ENCODE measurements around the gene SCN8A.

DNA sequence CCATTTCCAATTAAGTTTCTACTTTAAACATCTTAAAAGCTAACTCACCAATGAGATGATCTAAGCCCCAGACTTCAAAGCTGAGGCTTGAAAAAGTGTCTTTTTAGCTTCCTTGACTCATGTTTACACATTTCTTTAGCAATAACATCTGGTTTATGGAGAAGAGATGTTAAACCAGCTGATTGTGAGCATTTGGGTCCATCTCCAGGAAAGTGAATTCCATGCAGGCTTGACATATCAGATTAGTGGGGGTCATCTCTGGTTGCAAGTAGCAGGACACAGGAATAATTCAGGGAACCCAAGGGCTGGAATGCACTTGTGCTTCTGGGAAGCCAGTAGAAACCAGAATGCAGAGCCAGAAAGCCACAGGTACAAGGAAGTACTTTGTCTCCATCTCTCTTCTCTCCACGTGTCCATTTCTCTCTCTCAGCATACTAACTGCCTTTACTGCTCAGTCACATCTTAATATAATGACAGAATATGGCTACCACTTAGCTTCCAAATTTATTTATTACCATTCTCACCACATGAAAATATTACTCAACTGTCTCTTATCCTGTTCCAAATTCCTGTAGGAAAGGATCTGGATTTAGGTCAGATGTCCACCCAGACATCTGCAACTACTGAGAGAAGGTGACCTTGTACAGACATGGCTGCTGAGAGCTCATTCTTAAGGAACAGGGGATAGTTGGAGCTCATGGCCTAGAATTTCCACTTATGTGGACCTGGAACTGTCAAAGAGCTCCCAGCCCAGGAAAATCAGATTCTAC is 104.4 kb downstream of the SCN8A start:
- TF ChIP-seq POLR2AphosphoS5 (IDR thresholded peaks at IDR 0.05; ENCODE audit: low read depth) = no peak
- TF ChIP-seq, protein P1, sequence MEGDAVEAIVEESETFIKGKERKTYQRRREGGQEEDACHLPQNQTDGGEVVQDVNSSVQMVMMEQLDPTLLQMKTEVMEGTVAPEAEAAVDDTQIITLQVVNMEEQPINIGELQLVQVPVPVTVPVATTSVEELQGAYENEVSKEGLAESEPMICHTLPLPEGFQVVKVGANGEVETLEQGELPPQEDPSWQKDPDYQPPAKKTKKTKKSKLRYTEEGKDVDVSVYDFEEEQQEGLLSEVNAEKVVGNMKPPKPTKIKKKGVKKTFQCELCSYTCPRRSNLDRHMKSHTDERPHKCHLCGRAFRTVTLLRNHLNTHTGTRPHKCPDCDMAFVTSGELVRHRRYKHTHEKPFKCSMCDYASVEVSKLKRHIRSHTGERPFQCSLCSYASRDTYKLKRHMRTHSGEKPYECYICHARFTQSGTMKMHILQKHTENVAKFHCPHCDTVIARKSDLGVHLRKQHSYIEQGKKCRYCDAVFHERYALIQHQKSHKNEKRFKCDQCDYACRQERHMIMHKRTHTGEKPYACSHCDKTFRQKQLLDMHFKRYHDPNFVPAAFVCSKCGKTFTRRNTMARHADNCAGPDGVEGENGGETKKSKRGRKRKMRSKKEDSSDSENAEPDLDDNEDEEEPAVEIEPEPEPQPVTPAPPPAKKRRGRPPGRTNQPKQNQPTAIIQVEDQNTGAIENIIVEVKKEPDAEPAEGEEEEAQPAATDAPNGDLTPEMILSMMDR (IDR thresholded peaks at IDR 0.05; ENCODE audit: insufficient read depth, low read length) = no peak
- TF ChIP-seq GABPA (IDR thresholded peaks at IDR 0.05; ENCODE audit: low read depth) = no peak
- TF ChIP-seq, protein P2, sequence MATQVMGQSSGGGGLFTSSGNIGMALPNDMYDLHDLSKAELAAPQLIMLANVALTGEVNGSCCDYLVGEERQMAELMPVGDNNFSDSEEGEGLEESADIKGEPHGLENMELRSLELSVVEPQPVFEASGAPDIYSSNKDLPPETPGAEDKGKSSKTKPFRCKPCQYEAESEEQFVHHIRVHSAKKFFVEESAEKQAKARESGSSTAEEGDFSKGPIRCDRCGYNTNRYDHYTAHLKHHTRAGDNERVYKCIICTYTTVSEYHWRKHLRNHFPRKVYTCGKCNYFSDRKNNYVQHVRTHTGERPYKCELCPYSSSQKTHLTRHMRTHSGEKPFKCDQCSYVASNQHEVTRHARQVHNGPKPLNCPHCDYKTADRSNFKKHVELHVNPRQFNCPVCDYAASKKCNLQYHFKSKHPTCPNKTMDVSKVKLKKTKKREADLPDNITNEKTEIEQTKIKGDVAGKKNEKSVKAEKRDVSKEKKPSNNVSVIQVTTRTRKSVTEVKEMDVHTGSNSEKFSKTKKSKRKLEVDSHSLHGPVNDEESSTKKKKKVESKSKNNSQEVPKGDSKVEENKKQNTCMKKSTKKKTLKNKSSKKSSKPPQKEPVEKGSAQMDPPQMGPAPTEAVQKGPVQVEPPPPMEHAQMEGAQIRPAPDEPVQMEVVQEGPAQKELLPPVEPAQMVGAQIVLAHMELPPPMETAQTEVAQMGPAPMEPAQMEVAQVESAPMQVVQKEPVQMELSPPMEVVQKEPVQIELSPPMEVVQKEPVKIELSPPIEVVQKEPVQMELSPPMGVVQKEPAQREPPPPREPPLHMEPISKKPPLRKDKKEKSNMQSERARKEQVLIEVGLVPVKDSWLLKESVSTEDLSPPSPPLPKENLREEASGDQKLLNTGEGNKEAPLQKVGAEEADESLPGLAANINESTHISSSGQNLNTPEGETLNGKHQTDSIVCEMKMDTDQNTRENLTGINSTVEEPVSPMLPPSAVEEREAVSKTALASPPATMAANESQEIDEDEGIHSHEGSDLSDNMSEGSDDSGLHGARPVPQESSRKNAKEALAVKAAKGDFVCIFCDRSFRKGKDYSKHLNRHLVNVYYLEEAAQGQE (IDR thresholded peaks at IDR 0.05; ENCODE audit: insufficient replicate concordance, low read depth) = no peak
- TF ChIP-seq SPI1 (IDR thresholded peaks at IDR 0.05; ENCODE audit: borderline replicate concordance, low read depth) = no peak

Measured in HL-60 (cell line).